HepG2 (cell line): ENCODE measurements around the gene HMGN4. TPM values are rescaled to one million over a fixed set of nuclear protein-coding genes. Genes with fewer than 3 reads are reported as not detected.
A peak's percentile ranks its signal among the peaks of the same experiment; 100 is the strongest.

ENCODE experiments used
- ARID2 ChIP-seq: sonication (generic); formaldehyde crosslinking; IDR thresholded peaks from 2 replicates; pipeline ENCODE4 v1.8.1; 2022; ENCODE audit warnings: mild to moderate bottlenecking, missing genetic modification reagents, borderline replicate concordance
- CCDC6 ChIP-seq: sonication (generic); formaldehyde crosslinking; IDR thresholded peaks from 2 replicates; pipeline ENCODE4 v1.8.1; 2022; ENCODE audit warnings: mild to moderate bottlenecking, missing genetic modification reagents, moderate library complexity
- GATA4 ChIP-seq: sonication (generic); IDR thresholded peaks from 2 replicates; pipeline ENCODE4 v1.6.1; 2016; ENCODE audit warnings: antibody characterized with exemption, low read depth, borderline replicate concordance
- HOXA3 ChIP-seq: sonication (generic); formaldehyde crosslinking; IDR thresholded peaks from 2 replicates; pipeline ENCODE4 v1.5.0; 2020; ENCODE audit warnings: missing genetic modification reagents
- JARID2 ChIP-seq: sonication (generic); formaldehyde crosslinking; IDR thresholded peaks from 2 replicates; pipeline ENCODE4 v1.8.1; 2023; ENCODE audit warnings: missing genetic modification reagents, inconsistent platforms; ENCODE audit not compliant: insufficient replicate concordance
- JUND ChIP-seq: sonication (generic); formaldehyde crosslinking; IDR thresholded peaks from 2 replicates; pipeline ENCODE4 v1.8.0; 2022; ENCODE audit warnings: mild to moderate bottlenecking, missing genetic modification reagents
- MAFF ChIP-seq: IDR thresholded peaks from 2 replicates; pipeline ENCODE4 v1.6.1; 2011; ENCODE audit warnings: low read depth, low read length, improper control_type of control experiment
- MYC ChIP-seq: sonication (generic); formaldehyde crosslinking; IDR thresholded peaks from 2 replicates; pipeline ENCODE4 v1.9.0; 2021; ENCODE audit warnings: missing genetic modification reagents, borderline replicate concordance
- NFE2 ChIP-seq: sonication (generic); formaldehyde crosslinking; IDR thresholded peaks from 2 replicates; pipeline ENCODE4 v1.4.0; 2020; ENCODE audit warnings: missing genetic modification reagents
- PITX1 ChIP-seq: sonication (generic); formaldehyde crosslinking; IDR thresholded peaks from 2 replicates; pipeline ENCODE4 v1.5.1; 2020; ENCODE audit warnings: mild to moderate bottlenecking, missing genetic modification reagents
- ZEB1 ChIP-seq: IDR thresholded peaks from 2 replicates; pipeline ENCODE4 v1.6.1; 2012; ENCODE audit warnings: mild to moderate bottlenecking, low read depth, inconsistent platforms; ENCODE audit not compliant: insufficient replicate concordance
- ZFP62 ChIP-seq: sonication (generic); formaldehyde crosslinking; IDR thresholded peaks from 2 replicates; pipeline ENCODE4 v1.4.0; 2020; ENCODE audit warnings: missing genetic modification reagents
- ZNF225 ChIP-seq: sonication (generic); formaldehyde crosslinking; IDR thresholded peaks from 2 replicates; pipeline ENCODE4 v1.4.0; 2020; ENCODE audit warnings: mild to moderate bottlenecking, missing genetic modification reagents
- ZNF564 ChIP-seq: sonication (generic); formaldehyde crosslinking; IDR thresholded peaks from 2 replicates; pipeline ENCODE4 v1.8.1; 2023; ENCODE audit warnings: mild to moderate bottlenecking, missing genetic modification reagents
- polyA plus RNA-seq, 8 experiments: library from polyadenylated mRNA; depleted of rRNA in 3 of 8; stranded (reverse) in 7 of 8; unstranded in 1 of 8; fragments of >200 nt; fragmentation: Illumina TruSeq in 4 of 8; extraction: Trizol in 4 of 8; gene quantifications; 2 replicates each; pipeline versions ENCODE4 v1.2.1 to v1.2.3, GENCODE V29; 2011 to 2016; ENCODE audit warnings: low read depth in 4 of 8, missing spikeins in 1 of 8, mixed read lengths in 1 of 8; ENCODE audit not compliant: insufficient read depth in 1 of 8
- total RNA-seq, 5 experiments: library from RNA; depleted of rRNA; stranded (reverse); fragments of >200 nt; fragmentation: Illumina TruSeq; extraction: Trizol; gene quantifications; 2 replicates each; pipeline ENCODE4 v1.2.3, GENCODE V29; 2016; ENCODE audit warnings: low read depth in 1 of 5
- TF ChIP-seq, protein P1 (sequence below): sonication (generic); formaldehyde crosslinking; IDR thresholded peaks from 2 replicates; pipeline ENCODE4 v1.4.0; 2020; ENCODE audit warnings: missing genetic modification reagents
- TF ChIP-seq, protein P2 (sequence below): sonication (generic); formaldehyde crosslinking; IDR thresholded peaks from 2 replicates; pipeline ENCODE4 v1.5.0; 2020; ENCODE audit warnings: missing genetic modification reagents
- TF ChIP-seq, protein P3 (sequence below): IDR thresholded peaks from 2 replicates; pipeline ENCODE4 v1.6.1; 2012; ENCODE audit warnings: low read length, improper control_type of control experiment
- TF ChIP-seq, protein P4 (sequence below): sonication (generic); formaldehyde crosslinking; IDR thresholded peaks from 2 replicates; pipeline ENCODE4 v1.5.0; 2020; ENCODE audit warnings: mild to moderate bottlenecking, missing genetic modification reagents, moderate library complexity

HMGN4 gene
- total and polyA plus RNA-seq, 2 of the 13 experiments (the other 11 are each of a cell fraction or from before 2014, with no cell fraction given): 39.9 to 52.1 TPM

DNA sequence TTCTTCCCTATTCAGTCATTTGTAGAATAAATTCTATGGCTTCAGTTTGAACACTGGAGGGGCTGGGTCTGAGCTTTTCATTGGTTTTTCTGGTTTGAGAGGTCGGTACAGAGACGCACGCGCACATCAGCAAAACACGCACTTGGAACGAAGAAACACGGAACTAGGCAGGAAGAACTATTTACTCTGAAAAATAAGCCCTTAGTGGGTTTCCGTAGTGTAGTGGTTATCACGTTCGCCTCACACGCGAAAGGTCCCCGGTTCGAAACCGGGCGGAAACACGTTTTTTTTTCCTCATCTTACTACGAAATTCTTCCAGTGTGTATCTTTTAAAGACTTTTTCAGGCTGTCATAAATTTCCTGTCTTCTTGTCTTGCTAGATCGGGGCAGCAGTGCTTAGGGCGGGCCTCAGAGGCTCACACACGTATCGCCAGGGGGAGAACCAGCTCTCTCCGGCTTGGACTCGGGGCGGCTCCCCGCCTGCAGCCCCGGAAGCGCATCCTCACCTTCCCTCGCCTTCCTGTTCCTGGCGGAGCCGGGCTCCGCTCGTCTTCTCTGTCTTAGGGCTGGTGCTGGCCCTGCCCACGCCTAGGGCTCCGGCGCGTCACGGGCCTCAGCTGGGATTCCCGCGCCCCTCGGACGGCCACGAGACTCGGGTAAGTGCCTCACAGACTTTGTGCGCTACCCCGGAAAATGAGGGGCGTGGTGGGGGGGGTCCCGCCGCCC lies at the start of gene HMGN4 (continued):
- TF ChIP-seq CCDC6 (CRISPR knock-in tag): peak; percentile 84
- TF ChIP-seq ZNF225 (CRISPR knock-in tag): no peak
- TF ChIP-seq ZEB1: peak; percentile 62
- TF ChIP-seq GATA4: no peak; the same call in 1 of the 2 replicates
- TF ChIP-seq, protein P1, sequence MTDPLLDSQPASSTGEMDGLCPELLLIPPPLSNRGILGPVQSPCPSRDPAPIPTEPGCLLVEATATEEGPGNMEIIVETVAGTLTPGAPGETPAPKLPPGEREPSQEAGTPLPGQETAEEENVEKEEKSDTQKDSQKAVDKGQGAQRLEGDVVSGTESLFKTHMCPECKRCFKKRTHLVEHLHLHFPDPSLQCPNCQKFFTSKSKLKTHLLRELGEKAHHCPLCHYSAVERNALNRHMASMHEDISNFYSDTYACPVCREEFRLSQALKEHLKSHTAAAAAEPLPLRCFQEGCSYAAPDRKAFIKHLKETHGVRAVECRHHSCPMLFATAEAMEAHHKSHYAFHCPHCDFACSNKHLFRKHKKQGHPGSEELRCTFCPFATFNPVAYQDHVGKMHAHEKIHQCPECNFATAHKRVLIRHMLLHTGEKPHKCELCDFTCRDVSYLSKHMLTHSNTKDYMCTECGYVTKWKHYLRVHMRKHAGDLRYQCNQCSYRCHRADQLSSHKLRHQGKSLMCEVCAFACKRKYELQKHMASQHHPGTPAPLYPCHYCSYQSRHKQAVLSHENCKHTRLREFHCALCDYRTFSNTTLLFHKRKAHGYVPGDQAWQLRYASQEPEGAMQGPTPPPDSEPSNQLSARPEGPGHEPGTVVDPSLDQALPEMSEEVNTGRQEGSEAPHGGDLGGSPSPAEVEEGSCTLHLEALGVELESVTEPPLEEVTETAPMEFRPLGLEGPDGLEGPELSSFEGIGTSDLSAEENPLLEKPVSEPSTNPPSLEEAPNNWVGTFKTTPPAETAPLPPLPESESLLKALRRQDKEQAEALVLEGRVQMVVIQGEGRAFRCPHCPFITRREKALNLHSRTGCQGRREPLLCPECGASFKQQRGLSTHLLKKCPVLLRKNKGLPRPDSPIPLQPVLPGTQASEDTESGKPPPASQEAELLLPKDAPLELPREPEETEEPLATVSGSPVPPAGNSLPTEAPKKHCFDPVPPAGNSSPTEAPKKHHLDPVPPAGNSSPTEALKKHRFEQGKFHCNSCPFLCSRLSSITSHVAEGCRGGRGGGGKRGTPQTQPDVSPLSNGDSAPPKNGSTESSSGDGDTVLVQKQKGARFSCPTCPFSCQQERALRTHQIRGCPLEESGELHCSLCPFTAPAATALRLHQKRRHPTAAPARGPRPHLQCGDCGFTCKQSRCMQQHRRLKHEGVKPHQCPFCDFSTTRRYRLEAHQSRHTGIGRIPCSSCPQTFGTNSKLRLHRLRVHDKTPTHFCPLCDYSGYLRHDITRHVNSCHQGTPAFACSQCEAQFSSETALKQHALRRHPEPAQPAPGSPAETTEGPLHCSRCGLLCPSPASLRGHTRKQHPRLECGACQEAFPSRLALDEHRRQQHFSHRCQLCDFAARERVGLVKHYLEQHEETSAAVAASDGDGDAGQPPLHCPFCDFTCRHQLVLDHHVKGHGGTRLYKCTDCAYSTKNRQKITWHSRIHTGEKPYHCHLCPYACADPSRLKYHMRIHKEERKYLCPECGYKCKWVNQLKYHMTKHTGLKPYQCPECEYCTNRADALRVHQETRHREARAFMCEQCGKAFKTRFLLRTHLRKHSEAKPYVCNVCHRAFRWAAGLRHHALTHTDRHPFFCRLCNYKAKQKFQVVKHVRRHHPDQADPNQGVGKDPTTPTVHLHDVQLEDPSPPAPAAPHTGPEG: no peak
- no peak for TF ChIP-seq NFE2 (CRISPR knock-in tag)
- TF ChIP-seq JARID2: no peak
- TF ChIP-seq ARID2: peak; percentile 78; the same call in 1 of the 2 replicates
- no peak for TF ChIP-seq JUND (CRISPR knock-in tag)
- TF ChIP-seq MYC: peak; percentile 72
- TF ChIP-seq ZFP62 (CRISPR knock-in tag): no peak
- peak; percentile 65 for TF ChIP-seq HOXA3 (CRISPR knock-in tag)
- TF ChIP-seq, protein P2, sequence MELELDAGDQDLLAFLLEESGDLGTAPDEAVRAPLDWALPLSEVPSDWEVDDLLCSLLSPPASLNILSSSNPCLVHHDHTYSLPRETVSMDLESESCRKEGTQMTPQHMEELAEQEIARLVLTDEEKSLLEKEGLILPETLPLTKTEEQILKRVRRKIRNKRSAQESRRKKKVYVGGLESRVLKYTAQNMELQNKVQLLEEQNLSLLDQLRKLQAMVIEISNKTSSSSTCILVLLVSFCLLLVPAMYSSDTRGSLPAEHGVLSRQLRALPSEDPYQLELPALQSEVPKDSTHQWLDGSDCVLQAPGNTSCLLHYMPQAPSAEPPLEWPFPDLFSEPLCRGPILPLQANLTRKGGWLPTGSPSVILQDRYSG: peak; percentile 49; the same call in 1 of the 2 replicates
- TF ChIP-seq ZNF564 (CRISPR knock-in tag): peak; percentile 71; the same call in 1 of the 2 replicates
- TF ChIP-seq, protein P3, sequence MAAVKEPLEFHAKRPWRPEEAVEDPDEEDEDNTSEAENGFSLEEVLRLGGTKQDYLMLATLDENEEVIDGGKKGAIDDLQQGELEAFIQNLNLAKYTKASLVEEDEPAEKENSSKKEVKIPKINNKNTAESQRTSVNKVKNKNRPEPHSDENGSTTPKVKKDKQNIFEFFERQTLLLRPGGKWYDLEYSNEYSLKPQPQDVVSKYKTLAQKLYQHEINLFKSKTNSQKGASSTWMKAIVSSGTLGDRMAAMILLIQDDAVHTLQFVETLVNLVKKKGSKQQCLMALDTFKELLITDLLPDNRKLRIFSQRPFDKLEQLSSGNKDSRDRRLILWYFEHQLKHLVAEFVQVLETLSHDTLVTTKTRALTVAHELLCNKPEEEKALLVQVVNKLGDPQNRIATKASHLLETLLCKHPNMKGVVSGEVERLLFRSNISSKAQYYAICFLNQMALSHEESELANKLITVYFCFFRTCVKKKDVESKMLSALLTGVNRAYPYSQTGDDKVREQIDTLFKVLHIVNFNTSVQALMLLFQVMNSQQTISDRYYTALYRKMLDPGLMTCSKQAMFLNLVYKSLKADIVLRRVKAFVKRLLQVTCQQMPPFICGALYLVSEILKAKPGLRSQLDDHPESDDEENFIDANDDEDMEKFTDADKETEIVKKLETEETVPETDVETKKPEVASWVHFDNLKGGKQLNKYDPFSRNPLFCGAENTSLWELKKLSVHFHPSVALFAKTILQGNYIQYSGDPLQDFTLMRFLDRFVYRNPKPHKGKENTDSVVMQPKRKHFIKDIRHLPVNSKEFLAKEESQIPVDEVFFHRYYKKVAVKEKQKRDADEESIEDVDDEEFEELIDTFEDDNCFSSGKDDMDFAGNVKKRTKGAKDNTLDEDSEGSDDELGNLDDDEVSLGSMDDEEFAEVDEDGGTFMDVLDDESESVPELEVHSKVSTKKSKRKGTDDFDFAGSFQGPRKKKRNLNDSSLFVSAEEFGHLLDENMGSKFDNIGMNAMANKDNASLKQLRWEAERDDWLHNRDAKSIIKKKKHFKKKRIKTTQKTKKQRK: no peak
- TF ChIP-seq, protein P4, sequence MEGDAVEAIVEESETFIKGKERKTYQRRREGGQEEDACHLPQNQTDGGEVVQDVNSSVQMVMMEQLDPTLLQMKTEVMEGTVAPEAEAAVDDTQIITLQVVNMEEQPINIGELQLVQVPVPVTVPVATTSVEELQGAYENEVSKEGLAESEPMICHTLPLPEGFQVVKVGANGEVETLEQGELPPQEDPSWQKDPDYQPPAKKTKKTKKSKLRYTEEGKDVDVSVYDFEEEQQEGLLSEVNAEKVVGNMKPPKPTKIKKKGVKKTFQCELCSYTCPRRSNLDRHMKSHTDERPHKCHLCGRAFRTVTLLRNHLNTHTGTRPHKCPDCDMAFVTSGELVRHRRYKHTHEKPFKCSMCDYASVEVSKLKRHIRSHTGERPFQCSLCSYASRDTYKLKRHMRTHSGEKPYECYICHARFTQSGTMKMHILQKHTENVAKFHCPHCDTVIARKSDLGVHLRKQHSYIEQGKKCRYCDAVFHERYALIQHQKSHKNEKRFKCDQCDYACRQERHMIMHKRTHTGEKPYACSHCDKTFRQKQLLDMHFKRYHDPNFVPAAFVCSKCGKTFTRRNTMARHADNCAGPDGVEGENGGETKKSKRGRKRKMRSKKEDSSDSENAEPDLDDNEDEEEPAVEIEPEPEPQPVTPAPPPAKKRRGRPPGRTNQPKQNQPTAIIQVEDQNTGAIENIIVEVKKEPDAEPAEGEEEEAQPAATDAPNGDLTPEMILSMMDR: peak; percentile 48
- no peak for TF ChIP-seq MAFF
- TF ChIP-seq PITX1 (CRISPR knock-in tag): 0 out of 2 replicates have a peak, but pooled peaks have one; percentile 14
